Neural cell (in vitro differentiated cells): ENCODE data around the gene SCN10A. TPM values are rescaled to one million over a fixed set of nuclear protein-coding genes. Genes with fewer than 3 reads are reported as not detected.

ENCODE experiments used
- H2AFZ ChIP-seq: fragments of 200-600, 300-800 bp; sonication (generic), shearing (Covaris generic); 2 replicates; pipeline ENCODE4 v1.6.0; 2014; ENCODE audit warnings: low read depth, mild to moderate bottlenecking, antibody characterized with exemption, low read length, moderate library complexity
- H3F3A ChIP-seq: fragments of 200-600 bp; shearing (Covaris generic); 2 replicates; pipeline ENCODE4 v1.6.1; 2016; ENCODE audit warnings: mild to moderate bottlenecking, moderate library complexity, mixed read lengths, antibody characterized with exemption, low read length; ENCODE audit not compliant: insufficient read depth, poor library complexity, severe bottlenecking
- H3K27ac ChIP-seq: fragments of 200-600, 300-800 bp; sonication (generic), shearing (Covaris generic); 2 replicates; pipeline ENCODE4 v1.5.1; 2014; ENCODE audit warnings: mild to moderate bottlenecking, low read length, moderate library complexity
- H3K27me3 ChIP-seq: fragments of 300-800, 200-600 bp; sonication (generic), shearing (Covaris generic); 2 replicates; pipeline ENCODE4 v1.6.0; 2014; ENCODE audit warnings: mild to moderate bottlenecking, low read depth, low read length, moderate library complexity; ENCODE audit not compliant: insufficient read depth
- H3K36me3 ChIP-seq: fragments of 300-800, 200-600 bp; sonication (generic), shearing (Covaris generic); 2 replicates; pipeline ENCODE4 v1.5.1; 2014; ENCODE audit warnings: mild to moderate bottlenecking, antibody characterized with exemption, low read length, moderate library complexity; ENCODE audit not compliant: insufficient read depth
- H3K4me2 ChIP-seq: fragments of 300-800, 200-600 bp; sonication (generic), shearing (Covaris generic); 2 replicates; pipeline ENCODE4 v1.6.0; 2014; ENCODE audit warnings: mild to moderate bottlenecking, low read length
- H3K4me3 ChIP-seq: fragments of 300-800, 200-600 bp; sonication (generic), shearing (Covaris generic); 2 replicates; pipeline ENCODE4 v1.5.1; 2014; ENCODE audit warnings: mild to moderate bottlenecking, low read length, moderate library complexity
- H3K79me2 ChIP-seq: fragments of 200-600 bp; shearing (Covaris generic); replicated peaks from 2 replicates; pipeline ENCODE4 v1.6.0; 2014; ENCODE audit warnings: mild to moderate bottlenecking, low read length, moderate library complexity; ENCODE audit not compliant: insufficient read depth
- H3K9ac ChIP-seq: fragments of 300-800, 200-600 bp; sonication (generic), shearing (Covaris generic); 2 replicates; pipeline ENCODE4 v1.6.1; 2016; ENCODE audit warnings: mild to moderate bottlenecking, low read length, mixed read lengths
- H3K9me2 ChIP-seq: fragments of 200-600 bp; shearing (Covaris generic); 2 replicates; pipeline ENCODE4 v1.6.1; 2016; ENCODE audit warnings: mild to moderate bottlenecking, low read length, mixed read lengths; ENCODE audit not compliant: insufficient read depth
- H3K9me3 ChIP-seq: fragments of 200-600, 300-800 bp; sonication (generic), shearing (Covaris generic); 2 replicates; pipeline ENCODE4 v1.6.1; 2016; ENCODE audit warnings: mild to moderate bottlenecking, mixed run types, low read length, moderate library complexity, mixed read lengths
- H4K20me1 ChIP-seq: fragments of 200-600 bp; shearing (Covaris generic); 2 replicates; pipeline ENCODE4 v1.6.1; 2016; ENCODE audit warnings: mild to moderate bottlenecking, mixed run types; ENCODE audit not compliant: insufficient read depth
- EP300 ChIP-seq: fragments of 450-650 bp; conservative IDR thresholded peaks from 2 replicates; pipeline ENCODE4 v1.6.1; 2014; ENCODE audit warnings: antibody characterized with exemption, mild to moderate bottlenecking, moderate library complexity; ENCODE audit not compliant: poor library complexity, severe bottlenecking
- EZH2 ChIP-seq: fragments of 200-600, 300-800 bp; shearing (Covaris generic), sonication (generic); IDR thresholded peaks from 2 replicates; pipeline ENCODE4 v1.6.1; 2014; ENCODE audit warnings: antibody characterized with exemption, low read length, borderline replicate concordance, mild to moderate bottlenecking; ENCODE audit not compliant: insufficient read depth, poor library complexity, severe bottlenecking
- MXI1 ChIP-seq: fragments of 450-650 bp; conservative IDR thresholded peaks from 2 replicates; pipeline ENCODE4 v1.6.1; 2014; ENCODE audit warnings: antibody characterized with exemption, mild to moderate bottlenecking; ENCODE audit not compliant: poor library complexity, severe bottlenecking
- POLR2AphosphoS5 ChIP-seq: IDR thresholded peaks from 2 replicates; pipeline ENCODE4 v1.6.1; 2012
- RAD21 ChIP-seq: fragments of 450-650 bp; conservative IDR thresholded peaks from 2 replicates; pipeline ENCODE4 v1.6.1; 2014; ENCODE audit warnings: antibody characterized with exemption, mild to moderate bottlenecking, moderate library complexity
- SMC3 ChIP-seq: fragments of 450-650 bp; conservative IDR thresholded peaks from 2 replicates; pipeline ENCODE4 v1.6.1; 2014; ENCODE audit warnings: antibody characterized with exemption, mild to moderate bottlenecking, moderate library complexity; ENCODE audit not compliant: poor library complexity
- TAF1 ChIP-seq: IDR thresholded peaks from 2 replicates; pipeline ENCODE4 v1.6.1; 2012; ENCODE audit warnings: low read depth
- polyA plus RNA-seq: library from polyadenylated mRNA; depleted of rRNA; stranded (reverse); fragments of >200 nt; gene quantifications from 2 replicates; pipeline ENCODE4 v1.2.3, GENCODE V29; 2014
- TF ChIP-seq, protein P1 (sequence below): IDR thresholded peaks from 2 replicates; pipeline ENCODE4 v1.6.1; 2012; ENCODE audit warnings: borderline replicate concordance
- TF ChIP-seq, protein P2 (sequence below): fragments of 450-650 bp; IDR thresholded peaks from 2 replicates; pipeline ENCODE4 v1.5.1; 2014; ENCODE audit warnings: antibody characterized with exemption, mild to moderate bottlenecking, moderate library complexity; ENCODE audit not compliant: poor library complexity, severe bottlenecking

The SCN10A gene
- polyA plus RNA-seq, 1 donor from 2014 or later, result not detected

DNA sequence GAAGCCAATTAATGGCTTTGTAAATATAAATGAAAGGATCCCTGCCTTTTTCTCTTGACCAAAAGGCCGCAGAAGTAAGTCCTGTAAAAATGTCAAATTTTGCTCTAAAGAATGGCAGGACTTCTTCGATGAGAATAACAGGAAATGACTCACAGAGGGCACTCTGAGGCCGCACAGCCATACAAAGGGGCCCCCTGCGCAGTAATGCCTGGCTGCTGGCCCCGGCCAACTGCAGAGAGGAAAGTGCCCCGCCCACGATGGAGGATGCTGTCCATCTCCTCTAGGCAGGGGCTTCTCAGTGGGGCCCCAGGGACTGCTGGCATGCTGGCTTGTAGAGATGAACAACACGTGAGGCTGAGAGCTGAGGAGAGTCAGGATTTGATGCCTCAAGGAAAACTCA, 18.1 kb upstream of the SCN10A start:
- Histone ChIP-seq H3K4me2 (no peak overlapping the region), H3F3A (no peaks in the 10 kb centered on the region), H3K36me3 (no peaks in the 10 kb centered on the region), H4K20me1 (no peaks in the 10 kb centered on the region), H3K27ac (no peak overlapping the region), H3K27me3 (no peaks in the 10 kb centered on the region), H3K9ac (no peak overlapping the region), H3K9me2 (no peaks in the 10 kb centered on the region), H3K79me2 (no peaks in the 10 kb centered on the region), H3K4me3 (no peak overlapping the region), H2AFZ (no peak overlapping the region), H3K9me3 (no peaks in the 10 kb centered on the region)
- TF ChIP-seq POLR2AphosphoS5 (no peak), SMC3 (no peak), RAD21 (no peak), EZH2 (no peak), MXI1 (no peak), TAF1 (no peak), EP300 (no peak)
- TF ChIP-seq, protein P1, sequence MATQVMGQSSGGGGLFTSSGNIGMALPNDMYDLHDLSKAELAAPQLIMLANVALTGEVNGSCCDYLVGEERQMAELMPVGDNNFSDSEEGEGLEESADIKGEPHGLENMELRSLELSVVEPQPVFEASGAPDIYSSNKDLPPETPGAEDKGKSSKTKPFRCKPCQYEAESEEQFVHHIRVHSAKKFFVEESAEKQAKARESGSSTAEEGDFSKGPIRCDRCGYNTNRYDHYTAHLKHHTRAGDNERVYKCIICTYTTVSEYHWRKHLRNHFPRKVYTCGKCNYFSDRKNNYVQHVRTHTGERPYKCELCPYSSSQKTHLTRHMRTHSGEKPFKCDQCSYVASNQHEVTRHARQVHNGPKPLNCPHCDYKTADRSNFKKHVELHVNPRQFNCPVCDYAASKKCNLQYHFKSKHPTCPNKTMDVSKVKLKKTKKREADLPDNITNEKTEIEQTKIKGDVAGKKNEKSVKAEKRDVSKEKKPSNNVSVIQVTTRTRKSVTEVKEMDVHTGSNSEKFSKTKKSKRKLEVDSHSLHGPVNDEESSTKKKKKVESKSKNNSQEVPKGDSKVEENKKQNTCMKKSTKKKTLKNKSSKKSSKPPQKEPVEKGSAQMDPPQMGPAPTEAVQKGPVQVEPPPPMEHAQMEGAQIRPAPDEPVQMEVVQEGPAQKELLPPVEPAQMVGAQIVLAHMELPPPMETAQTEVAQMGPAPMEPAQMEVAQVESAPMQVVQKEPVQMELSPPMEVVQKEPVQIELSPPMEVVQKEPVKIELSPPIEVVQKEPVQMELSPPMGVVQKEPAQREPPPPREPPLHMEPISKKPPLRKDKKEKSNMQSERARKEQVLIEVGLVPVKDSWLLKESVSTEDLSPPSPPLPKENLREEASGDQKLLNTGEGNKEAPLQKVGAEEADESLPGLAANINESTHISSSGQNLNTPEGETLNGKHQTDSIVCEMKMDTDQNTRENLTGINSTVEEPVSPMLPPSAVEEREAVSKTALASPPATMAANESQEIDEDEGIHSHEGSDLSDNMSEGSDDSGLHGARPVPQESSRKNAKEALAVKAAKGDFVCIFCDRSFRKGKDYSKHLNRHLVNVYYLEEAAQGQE, result no peak
- TF ChIP-seq, protein P2, sequence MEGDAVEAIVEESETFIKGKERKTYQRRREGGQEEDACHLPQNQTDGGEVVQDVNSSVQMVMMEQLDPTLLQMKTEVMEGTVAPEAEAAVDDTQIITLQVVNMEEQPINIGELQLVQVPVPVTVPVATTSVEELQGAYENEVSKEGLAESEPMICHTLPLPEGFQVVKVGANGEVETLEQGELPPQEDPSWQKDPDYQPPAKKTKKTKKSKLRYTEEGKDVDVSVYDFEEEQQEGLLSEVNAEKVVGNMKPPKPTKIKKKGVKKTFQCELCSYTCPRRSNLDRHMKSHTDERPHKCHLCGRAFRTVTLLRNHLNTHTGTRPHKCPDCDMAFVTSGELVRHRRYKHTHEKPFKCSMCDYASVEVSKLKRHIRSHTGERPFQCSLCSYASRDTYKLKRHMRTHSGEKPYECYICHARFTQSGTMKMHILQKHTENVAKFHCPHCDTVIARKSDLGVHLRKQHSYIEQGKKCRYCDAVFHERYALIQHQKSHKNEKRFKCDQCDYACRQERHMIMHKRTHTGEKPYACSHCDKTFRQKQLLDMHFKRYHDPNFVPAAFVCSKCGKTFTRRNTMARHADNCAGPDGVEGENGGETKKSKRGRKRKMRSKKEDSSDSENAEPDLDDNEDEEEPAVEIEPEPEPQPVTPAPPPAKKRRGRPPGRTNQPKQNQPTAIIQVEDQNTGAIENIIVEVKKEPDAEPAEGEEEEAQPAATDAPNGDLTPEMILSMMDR, result no peak

DNA sequence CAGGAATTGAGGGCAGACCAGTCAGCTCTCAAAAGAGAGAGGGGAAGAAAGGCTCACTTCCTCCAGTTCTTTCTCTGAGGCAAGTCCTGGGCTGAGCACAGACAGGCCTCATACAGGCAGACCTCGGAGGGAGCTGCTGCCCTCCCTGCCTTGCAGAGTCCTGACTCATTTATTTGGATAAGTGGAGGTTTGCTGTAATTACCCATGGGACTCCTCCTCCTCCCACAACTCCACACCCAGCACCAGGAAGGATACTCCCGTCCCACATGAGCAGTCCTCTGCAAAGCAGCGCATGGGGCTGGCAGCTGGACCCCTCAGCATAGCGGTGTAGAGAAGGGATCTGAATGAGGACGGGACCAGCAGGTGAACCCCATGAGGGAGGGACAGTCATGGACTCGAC, 13.4 kb upstream of the SCN10A start:
- Histone ChIP-seq H3K4me3 (no peak overlapping the region), H3F3A (no peaks in the 10 kb centered on the region), H3K27me3 (no peaks in the 10 kb centered on the region), H2AFZ (no peak overlapping the region), H3K9me3 (no peaks in the 10 kb centered on the region), H3K79me2 (no peaks in the 10 kb centered on the region), H3K4me2 (no peak overlapping the region), H3K9me2 (no peaks in the 10 kb centered on the region), H3K27ac (no peak overlapping the region), H3K9ac (no peak overlapping the region), H3K36me3 (no peaks in the 10 kb centered on the region), H4K20me1 (no peaks in the 10 kb centered on the region)
- TF ChIP-seq MXI1, result no peak
- TF ChIP-seq EP300, result no peak

DNA sequence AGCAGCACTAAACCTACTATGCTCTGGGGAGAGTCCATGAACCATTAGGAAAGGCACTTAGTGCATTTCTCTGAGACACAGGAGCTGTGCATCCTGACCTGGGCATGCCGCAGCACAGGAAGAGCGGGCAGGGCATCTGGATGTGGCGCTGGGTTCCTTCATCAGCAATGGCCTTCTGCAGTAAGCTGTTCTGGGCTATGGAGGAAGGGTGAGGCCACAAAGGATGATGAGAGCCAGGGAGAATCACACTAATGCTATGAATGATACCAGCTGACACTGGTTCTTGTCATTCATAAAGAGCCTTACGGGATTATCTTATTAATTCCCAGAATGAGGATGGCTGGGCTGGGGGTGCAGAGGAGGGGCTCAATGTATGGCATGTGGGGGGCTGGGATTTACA, 12.7 kb upstream of the SCN10A start:
- Histone ChIP-seq H3K79me2 (no peaks in the 10 kb centered on the region), H3K9me3 (no peaks in the 10 kb centered on the region), H3K9me2 (no peaks in the 10 kb centered on the region), H3K9ac (no peak overlapping the region), H3K4me3 (no peak overlapping the region), H2AFZ (no peak overlapping the region), H3K36me3 (no peaks in the 10 kb centered on the region), H3F3A (no peaks in the 10 kb centered on the region), H4K20me1 (no peaks in the 10 kb centered on the region), H3K4me2 (no peak overlapping the region), H3K27ac (no peak overlapping the region), H3K27me3 (no peaks in the 10 kb centered on the region)
- TF ChIP-seq EP300 (no peak), MXI1 (no peak), POLR2AphosphoS5 (no peak), RAD21 (no peak), SMC3 (no peak), TAF1 (no peak), EZH2 (no peak)
- TF ChIP-seq, protein P2, result no peak
- TF ChIP-seq, protein P1, result no peak
